ENCODE measurements around the gene COPG2. TPM values are rescaled to one million over a fixed set of nuclear protein-coding genes. Genes with fewer than 3 reads are reported as not detected.
"Not testable (repeated sequence)": the region's sequence is repeated elsewhere in the genome, so short reads cannot be mapped to it uniquely, and the experiment has no call there.

Gene COPG2
- total RNA-seq, 1 donor from 2014 or later = 27.4 TPM

DNA sequence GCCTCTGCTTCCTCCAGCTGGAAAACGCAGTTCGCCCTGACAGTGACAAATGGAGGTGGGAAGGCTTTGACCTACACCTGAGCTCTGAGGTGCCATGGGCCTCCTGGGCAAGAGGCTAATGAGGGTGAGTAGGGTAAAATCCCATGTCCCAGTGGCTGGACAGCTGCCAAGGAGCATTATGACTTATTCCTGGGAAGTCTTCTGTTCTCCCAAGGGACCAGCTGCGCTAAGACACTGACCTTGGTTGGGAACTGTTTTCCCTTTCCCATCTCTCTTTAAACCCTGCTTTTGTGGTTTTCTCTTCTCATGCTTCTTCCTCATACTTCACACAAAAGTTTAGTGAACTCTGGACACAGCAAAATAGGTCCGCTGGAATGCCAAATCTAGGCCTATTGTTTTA is 72.6 kb downstream of the COPG2 start:
- H3K27ac Mint-ChIP-seq = no peak overlapping the region
- H3K9me3 Mint-ChIP-seq = no peaks in the 10 kb centered on the region
- H3K36me3 Mint-ChIP-seq (ENCODE audit: low read depth) = no peaks in the 10 kb centered on the region
- DNase-seq (ENCODE audit: low spot score) = no peak
- no peaks in the 10 kb centered on the region for H3K4me1 Mint-ChIP-seq (ENCODE audit: low read depth)
- no peak overlapping the region for H3K4me3 Mint-ChIP-seq (ENCODE audit: low read depth)
- no peaks in the 10 kb centered on the region for H3K27me3 Mint-ChIP-seq (ENCODE audit: low read depth)
- intact Hi-C loops (cut with micrococcal nuclease) = no loop called here

- no peak for DNase-seq (ENCODE audit: low spot score)
- intact Hi-C loops (cut with micrococcal nuclease) = no loop called here
- Mint-ChIP-seq H3K4me1 (ENCODE audit: low read depth) (no peaks in the 10 kb centered on the region), H3K27me3 (ENCODE audit: low read depth) (no peaks in the 10 kb centered on the region), H3K36me3 (ENCODE audit: low read depth) (no peaks in the 10 kb centered on the region), H3K4me3 (ENCODE audit: low read depth) (no peak overlapping the region), H3K9me3 (no peaks in the 10 kb centered on the region), H3K27ac (no peak overlapping the region)
Measured at GRCh38 chr7:130593033-130593432, 75.5 kb downstream of the COPG2 start.

GRCh38 chr7:130591464-130591863 is 77.1 kb downstream of the COPG2 start:
- intact Hi-C loops (cut with micrococcal nuclease); DNase-seq (ENCODE audit: low spot score); H3K9me3 Mint-ChIP-seq; H3K4me1 Mint-ChIP-seq (ENCODE audit: low read depth); H3K27ac Mint-ChIP-seq; H3K36me3 Mint-ChIP-seq (ENCODE audit: low read depth); H3K4me3 Mint-ChIP-seq (ENCODE audit: low read depth); H3K27me3 Mint-ChIP-seq (ENCODE audit: low read depth): not testable (repeated sequence)

GRCh38 chr7:130585932-130586331 is 82.6 kb downstream of the COPG2 start:
- H3K4me3 Mint-ChIP-seq (ENCODE audit: low read depth); H3K27me3 Mint-ChIP-seq (ENCODE audit: low read depth); H3K36me3 Mint-ChIP-seq (ENCODE audit: low read depth); H3K9me3 Mint-ChIP-seq; DNase-seq (ENCODE audit: low spot score); H3K4me1 Mint-ChIP-seq (ENCODE audit: low read depth); H3K27ac Mint-ChIP-seq; intact Hi-C loops (cut with micrococcal nuclease): not testable (repeated sequence)

GRCh38 chr7:130575110-130575509 is 93.4 kb downstream of the COPG2 start:
- H3K4me1 Mint-ChIP-seq (ENCODE audit: low read depth); intact Hi-C loops (cut with micrococcal nuclease); H3K36me3 Mint-ChIP-seq (ENCODE audit: low read depth); H3K27me3 Mint-ChIP-seq (ENCODE audit: low read depth); DNase-seq (ENCODE audit: low spot score); H3K4me3 Mint-ChIP-seq (ENCODE audit: low read depth); H3K27ac Mint-ChIP-seq: not testable (repeated sequence)
- peaks cover 26% of the 10 kb centered on the region for H3K9me3 Mint-ChIP-seq

DNA sequence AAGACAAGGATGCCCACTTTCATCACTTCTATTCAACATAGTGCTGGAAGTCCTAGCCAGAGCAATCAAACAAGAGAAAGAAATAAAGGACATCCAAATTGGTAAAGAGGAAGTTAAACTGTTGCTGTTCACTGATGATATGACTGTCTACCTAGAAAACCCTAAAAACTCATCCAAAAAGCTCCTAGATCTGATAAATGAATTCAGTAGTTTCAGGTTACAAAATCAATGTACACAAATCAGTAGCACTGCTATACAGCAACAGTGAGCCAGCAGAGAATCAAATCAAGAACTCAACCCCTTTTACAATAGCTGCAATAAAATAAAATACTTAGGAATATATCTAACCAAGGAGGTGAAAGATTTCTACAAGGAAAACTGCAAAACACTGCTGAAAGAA is 98.4 kb downstream of the COPG2 start:
- H3K4me1 Mint-ChIP-seq (ENCODE audit: low read depth) = peaks cover 19% of the 10 kb centered on the region
- H3K4me3 Mint-ChIP-seq (ENCODE audit: low read depth); H3K27ac Mint-ChIP-seq; DNase-seq (ENCODE audit: low spot score); H3K27me3 Mint-ChIP-seq (ENCODE audit: low read depth); intact Hi-C loops (cut with micrococcal nuclease): not testable (repeated sequence)
- H3K36me3 Mint-ChIP-seq (ENCODE audit: low read depth) = peaks cover 16% of the 10 kb centered on the region
- peaks cover 54% of the 10 kb centered on the region for H3K9me3 Mint-ChIP-seq

DNA sequence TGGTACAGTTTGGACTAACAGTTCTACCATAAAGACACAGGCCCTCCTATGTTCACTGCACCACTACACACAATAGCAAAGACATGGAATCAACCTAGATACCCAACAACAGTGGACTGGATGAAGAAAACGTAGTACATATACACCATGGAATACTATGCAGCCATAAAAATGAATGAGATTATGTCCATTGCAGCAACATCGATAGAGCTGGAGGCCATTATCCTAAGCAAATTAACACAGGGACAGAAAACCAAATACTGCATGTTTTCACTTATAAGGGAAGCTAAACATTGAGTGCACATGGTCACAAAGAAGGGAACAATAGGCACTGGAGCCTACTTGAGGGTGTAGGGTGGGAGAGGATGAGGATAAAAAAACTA is 101.7 kb downstream of the COPG2 start:
- intact Hi-C loops (cut with micrococcal nuclease) = no loop called here

GRCh38 chr7:130566168-130566897 is 102.2 kb downstream of the COPG2 start:
- peaks cover 19% of the 10 kb centered on the region for H3K4me1 Mint-ChIP-seq (ENCODE audit: low read depth)
- H3K27me3 Mint-ChIP-seq (ENCODE audit: low read depth) = no peaks in the 10 kb centered on the region
- H3K36me3 Mint-ChIP-seq (ENCODE audit: low read depth) = peaks cover 16% of the 10 kb centered on the region
- no peak overlapping the region for H3K4me3 Mint-ChIP-seq (ENCODE audit: low read depth)
- intact Hi-C loops (cut with micrococcal nuclease) = no loop called here
- no peak for DNase-seq (ENCODE audit: low spot score)
- no peak overlapping the region for H3K27ac Mint-ChIP-seq
- peaks cover 53% of the 10 kb centered on the region for H3K9me3 Mint-ChIP-seq

More for the DNA sequence above, 101.7 kb downstream of the COPG2 start:
- peaks cover 59% of the 10 kb centered on the region for H3K9me3 Mint-ChIP-seq
- no peak overlapping the region for H3K4me3 Mint-ChIP-seq (ENCODE audit: low read depth)
- peaks cover 19% of the 10 kb centered on the region for H3K4me1 Mint-ChIP-seq (ENCODE audit: low read depth)
- H3K27ac Mint-ChIP-seq = no peak overlapping the region
- peaks cover 16% of the 10 kb centered on the region for H3K36me3 Mint-ChIP-seq (ENCODE audit: low read depth)
- no peaks in the 10 kb centered on the region for H3K27me3 Mint-ChIP-seq (ENCODE audit: low read depth)
- DNase-seq (ENCODE audit: low spot score) = no peak

- Mint-ChIP-seq H3K27ac (no peak overlapping the region), H3K9me3 (peaks cover 13% of the 10 kb centered on the region), H3K4me3 (ENCODE audit: low read depth) (no peak overlapping the region), H3K27me3 (ENCODE audit: low read depth) (no peaks in the 10 kb centered on the region), H3K4me1 (ENCODE audit: low read depth) (no peaks in the 10 kb centered on the region), H3K36me3 (ENCODE audit: low read depth) (peaks cover 7% of the 10 kb centered on the region)
- intact Hi-C loops (cut with micrococcal nuclease) = no loop called here
- no peak for DNase-seq (ENCODE audit: low spot score)
Measured at GRCh38 chr7:130560972-130561371, 107.6 kb downstream of the COPG2 start.

GRCh38 chr7:130559184-130559583 is 109.4 kb downstream of the COPG2 start:
- no peak for DNase-seq (ENCODE audit: low spot score)
- intact Hi-C loops (cut with micrococcal nuclease) = no loop called here
- Mint-ChIP-seq H3K4me1 (ENCODE audit: low read depth) (no peaks in the 10 kb centered on the region), H3K4me3 (ENCODE audit: low read depth) (no peak overlapping the region), H3K36me3 (ENCODE audit: low read depth) (peaks cover 4% of the 10 kb centered on the region), H3K27ac (no peak overlapping the region), H3K9me3 (no peaks in the 10 kb centered on the region), H3K27me3 (ENCODE audit: low read depth) (no peaks in the 10 kb centered on the region)

DNA sequence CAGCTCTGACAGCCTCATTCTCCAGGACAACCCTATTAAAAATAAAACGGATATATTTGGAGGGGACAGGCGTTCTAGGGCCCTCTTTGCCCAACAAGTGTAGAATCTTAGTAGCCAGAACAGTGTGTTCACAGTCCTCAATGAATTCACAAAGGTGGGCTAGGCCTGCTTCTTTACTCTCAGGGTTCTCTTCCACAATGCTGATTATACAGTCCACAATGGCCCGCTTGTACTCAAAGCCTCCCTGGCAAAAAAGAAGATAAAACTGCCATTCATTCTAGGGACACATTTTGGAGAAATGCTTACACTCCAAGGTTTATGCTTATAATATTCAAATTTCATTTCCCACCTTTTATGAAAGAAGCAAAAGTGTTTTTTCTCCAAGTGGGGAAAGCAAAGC is 114.1 kb downstream of the COPG2 start:
- Mint-ChIP-seq H3K27me3 (ENCODE audit: low read depth) (no peaks in the 10 kb centered on the region), H3K4me3 (ENCODE audit: low read depth) (no peak overlapping the region), H3K4me1 (ENCODE audit: low read depth) (no peaks in the 10 kb centered on the region), H3K9me3 (no peaks in the 10 kb centered on the region), H3K36me3 (ENCODE audit: low read depth) (no peaks in the 10 kb centered on the region), H3K27ac (no peak overlapping the region)
- no peak for DNase-seq (ENCODE audit: low spot score)
- intact Hi-C loops (cut with micrococcal nuclease) = no loop called here

GRCh38 chr7:130553398-130554029 is 115.0 kb downstream of the COPG2 start:
- DNase-seq (ENCODE audit: low spot score) = no peak
- Mint-ChIP-seq H3K4me1 (ENCODE audit: low read depth) (no peaks in the 10 kb centered on the region), H3K36me3 (ENCODE audit: low read depth) (peaks cover 4% of the 10 kb centered on the region), H3K4me3 (ENCODE audit: low read depth) (no peak overlapping the region), H3K9me3 (no peaks in the 10 kb centered on the region), H3K27ac (no peak overlapping the region), H3K27me3 (ENCODE audit: low read depth) (no peaks in the 10 kb centered on the region)
- intact Hi-C loops (cut with micrococcal nuclease) = no loop called here

- Mint-ChIP-seq H3K4me1 (ENCODE audit: low read depth) (peaks cover 2% of the 10 kb centered on the region), H3K36me3 (ENCODE audit: low read depth) (peaks cover 13% of the 10 kb centered on the region), H3K4me3 (ENCODE audit: low read depth) (no peak overlapping the region), H3K27ac (no peak overlapping the region), H3K27me3 (ENCODE audit: low read depth) (no peaks in the 10 kb centered on the region), H3K9me3 (no peaks in the 10 kb centered on the region)
- intact Hi-C loops (cut with micrococcal nuclease) = no loop called here
- DNase-seq (ENCODE audit: low spot score) = no peak
Measured at GRCh38 chr7:130544356-130544755, 124.2 kb downstream of the COPG2 start.
